Peyer's patch (tissue), 4 donors: ENCODE results near the gene PRMT5. TPM values are rescaled to one million over a fixed set of nuclear protein-coding genes. Genes with fewer than 3 reads are reported as not detected.

Experiments used
- DNase-seq, 3 donors: peaks; one replicate each; pipeline ENCODE4 v3.0.0-alpha.2; 2017 to 2019
- H3K27ac ChIP-seq, 4 donors: fragments of 200-600 bp; sonication (generic); one replicate each; pipeline ENCODE4 v1.5.1; 2016 to 2019
- H3K27me3 ChIP-seq, 2 donors: fragments of 200-600 bp; sonication (generic); one replicate each; pipeline ENCODE4 v1.5.1; 2019
- H3K36me3 ChIP-seq, 3 donors: fragments of 200-600 bp; sonication (generic); one replicate each; pipeline ENCODE4 v1.5.1; 2016 to 2019
- H3K4me1 ChIP-seq, 4 donors: fragments of 200-600 bp; sonication (generic); one replicate each; pipeline ENCODE4 v1.5.1; 2016 to 2019
- H3K4me3 ChIP-seq, 4 donors: fragments of 200-600 bp; sonication (generic); 1 replicate in 3 of 4; 2 replicates in 1 of 4; pipeline ENCODE4 v1.5.1; 2016 to 2019; ENCODE audit warnings: mild to moderate bottlenecking in 1 of 4
- H3K9me3 ChIP-seq, 4 donors: fragments of 200-600 bp; sonication (generic); one replicate each; pipeline ENCODE4 v1.5.1; 2016 to 2019; ENCODE audit warnings: mild to moderate bottlenecking in 1 of 4
- POLR2A ChIP-seq, 2 donors: fragments of 450-650 bp; IDR thresholded peaks; one replicate each; pipeline ENCODE4 v1.5.1; 2017; ENCODE audit warnings: antibody characterized with exemption in 2 of 2, mild to moderate bottlenecking in 2 of 2, moderate library complexity in 2 of 2
- total RNA-seq, 4 donors: library from RNA; depleted of rRNA; stranded (reverse); fragments of >200 nt; gene quantifications; one replicate each; pipeline ENCODE4 v1.1.0, GENCODE V29; 2016
- TF ChIP-seq, protein P1 (sequence below), 6 experiments: fragments of 450-650 bp in 4 of 6; fragments of 200-600 bp in 2 of 6; sonication (generic) in 1 of 6; IDR thresholded peaks; one replicate each; pipeline ENCODE4 v1.5.1; 2017 to 2019; ENCODE audit warnings: antibody characterized with exemption in 6 of 6, mild to moderate bottlenecking in 3 of 6, moderate library complexity in 1 of 6

Gene PRMT5
- total RNA-seq, 4 donors from 2014 or later = 20.5 to 41.3 (median 26.6) TPM

DNA sequence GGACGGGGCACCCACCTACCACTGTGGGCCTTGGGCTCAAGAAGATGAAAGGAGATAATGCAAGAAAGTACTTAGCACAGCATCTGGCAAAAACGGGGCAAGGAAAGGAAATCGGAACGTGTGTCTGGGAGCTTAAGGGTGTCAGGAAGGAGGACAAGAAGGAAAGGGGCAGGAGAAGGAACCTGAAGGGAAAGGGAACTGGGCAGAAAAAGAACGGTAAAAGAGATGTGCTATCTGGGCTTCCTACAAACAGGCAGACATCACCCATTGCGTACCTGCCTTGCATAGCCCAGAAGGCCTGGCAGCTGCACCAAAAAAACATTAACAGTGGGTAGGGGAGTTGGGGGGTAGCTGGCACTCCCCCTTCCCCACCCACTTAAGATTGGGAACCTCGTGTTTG lies 47.1 kb downstream of the PRMT5 start:
- peaks cover 0 to 37% (median 2%) of the 10 kb centered on the region in 4 donors for H3K4me1 ChIP-seq
- H3K36me3 ChIP-seq = peaks cover 0 to 25% (median 0%) of the 10 kb centered on the region in 3 donors
- no peak overlapping the region for H3K4me3 ChIP-seq
- no peak overlapping the region for H3K27ac ChIP-seq
- no peaks in the 10 kb centered on the region for H3K27me3 ChIP-seq
- no peak for DNase-seq
- TF ChIP-seq POLR2A (IDR thresholded peaks at IDR 0.05) = no peak
- TF ChIP-seq, protein P1, sequence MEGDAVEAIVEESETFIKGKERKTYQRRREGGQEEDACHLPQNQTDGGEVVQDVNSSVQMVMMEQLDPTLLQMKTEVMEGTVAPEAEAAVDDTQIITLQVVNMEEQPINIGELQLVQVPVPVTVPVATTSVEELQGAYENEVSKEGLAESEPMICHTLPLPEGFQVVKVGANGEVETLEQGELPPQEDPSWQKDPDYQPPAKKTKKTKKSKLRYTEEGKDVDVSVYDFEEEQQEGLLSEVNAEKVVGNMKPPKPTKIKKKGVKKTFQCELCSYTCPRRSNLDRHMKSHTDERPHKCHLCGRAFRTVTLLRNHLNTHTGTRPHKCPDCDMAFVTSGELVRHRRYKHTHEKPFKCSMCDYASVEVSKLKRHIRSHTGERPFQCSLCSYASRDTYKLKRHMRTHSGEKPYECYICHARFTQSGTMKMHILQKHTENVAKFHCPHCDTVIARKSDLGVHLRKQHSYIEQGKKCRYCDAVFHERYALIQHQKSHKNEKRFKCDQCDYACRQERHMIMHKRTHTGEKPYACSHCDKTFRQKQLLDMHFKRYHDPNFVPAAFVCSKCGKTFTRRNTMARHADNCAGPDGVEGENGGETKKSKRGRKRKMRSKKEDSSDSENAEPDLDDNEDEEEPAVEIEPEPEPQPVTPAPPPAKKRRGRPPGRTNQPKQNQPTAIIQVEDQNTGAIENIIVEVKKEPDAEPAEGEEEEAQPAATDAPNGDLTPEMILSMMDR (IDR thresholded peaks at IDR 0.05) = no peak
- H3K9me3 ChIP-seq = no peaks in the 10 kb centered on the region

DNA sequence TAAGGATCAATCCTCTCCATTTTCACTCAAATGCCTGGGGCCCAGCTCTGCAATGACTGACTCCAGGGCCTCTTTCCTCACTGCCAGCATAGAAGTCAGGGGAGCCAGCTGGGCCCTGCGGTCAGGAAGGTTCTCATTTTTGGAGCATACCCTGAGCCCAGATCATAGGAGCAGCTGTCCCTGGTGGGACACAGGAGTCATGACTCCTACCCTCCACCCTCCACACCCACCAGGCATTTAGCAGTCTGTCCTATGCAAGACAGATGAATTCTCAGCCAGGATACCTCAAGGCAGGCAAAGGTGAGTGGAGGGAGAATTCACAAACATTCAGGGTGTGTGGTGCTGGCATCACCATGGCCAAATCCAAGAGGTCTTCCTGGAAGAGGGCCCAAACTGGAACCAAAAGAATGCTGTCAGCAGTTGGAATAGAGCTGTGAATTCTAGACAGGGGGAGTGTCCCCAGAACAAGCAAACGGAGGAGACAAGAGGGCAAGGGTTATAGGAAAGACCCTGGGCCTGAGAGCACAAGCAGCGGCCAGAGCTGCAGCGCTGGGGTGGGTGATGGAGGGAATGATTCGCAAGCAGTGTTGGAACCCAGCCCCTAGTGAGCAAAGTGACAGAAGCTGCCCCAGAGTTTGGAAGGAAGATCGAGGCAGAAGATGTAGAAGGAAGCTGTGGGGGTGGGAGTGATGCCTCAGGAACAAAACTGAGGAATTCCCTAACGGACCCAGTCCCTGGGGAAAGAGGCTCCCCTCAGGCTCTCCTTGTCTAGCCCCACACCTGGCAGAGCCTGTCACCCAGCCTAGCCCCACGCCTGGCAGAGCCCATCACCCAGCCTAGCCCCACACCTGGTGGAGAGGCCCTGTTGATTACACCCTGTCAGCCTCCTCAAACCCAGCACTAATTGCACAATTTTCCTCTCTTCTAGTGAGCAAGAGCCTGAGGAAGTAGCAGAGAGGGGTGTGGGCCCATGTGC lies 50.6 kb downstream of the PRMT5 start:
- DNase-seq = no peak
- peaks cover 0 to 60% (median 7%) of the 10 kb centered on the region in 3 donors for H3K36me3 ChIP-seq
- no peak for TF ChIP-seq POLR2A (IDR thresholded peaks at IDR 0.05)
- TF ChIP-seq, protein P1 (IDR thresholded peaks at IDR 0.05) = no peak
- H3K27me3 ChIP-seq = no peaks in the 10 kb centered on the region
- H3K4me1 ChIP-seq = peaks cover 0 to 31% (median 0%) of the 10 kb centered on the region in 4 donors
- no peak overlapping the region for H3K27ac ChIP-seq
- H3K4me3 ChIP-seq = no peak overlapping the region
- no peaks in the 10 kb centered on the region for H3K9me3 ChIP-seq

DNA sequence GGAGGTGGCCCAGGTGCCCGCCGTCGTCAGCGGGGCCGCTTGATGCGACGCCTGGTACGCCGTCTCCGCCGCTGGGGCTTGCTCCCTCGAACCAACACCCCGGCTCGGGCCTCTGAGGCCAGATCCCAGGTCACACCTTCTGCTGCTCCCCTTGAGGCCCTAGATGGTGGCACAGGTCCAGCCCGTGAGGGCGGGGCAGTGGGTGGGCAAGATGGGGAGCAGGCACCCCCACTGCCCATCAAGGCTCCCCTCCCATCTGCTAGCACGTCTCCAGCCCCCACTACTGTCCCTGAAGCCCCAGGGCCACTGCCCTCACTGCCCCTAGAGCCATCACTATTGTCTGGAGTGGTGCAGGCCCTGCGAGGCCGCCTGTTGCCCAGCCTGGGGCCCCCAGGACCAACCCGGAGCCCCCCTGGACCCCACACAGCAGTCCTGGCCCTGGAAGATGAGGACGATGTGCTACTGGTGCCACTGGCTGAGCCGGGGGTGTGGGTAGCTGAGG lies 52.1 kb downstream of the PRMT5 start:
- no peak overlapping the region for H3K27ac ChIP-seq
- TF ChIP-seq, protein P1 (IDR thresholded peaks at IDR 0.05) = no peak
- TF ChIP-seq POLR2A (IDR thresholded peaks at IDR 0.05) = no peak
- H3K9me3 ChIP-seq = no peaks in the 10 kb centered on the region
- H3K4me1 ChIP-seq = peaks cover 0 to 26% (median 6%) of the 10 kb centered on the region in 4 donors
- peaks cover 0 to 62% (median 7%) of the 10 kb centered on the region in 3 donors for H3K36me3 ChIP-seq
- no peaks in the 10 kb centered on the region for H3K27me3 ChIP-seq
- DNase-seq = no peak
- no peak overlapping the region for H3K4me3 ChIP-seq

DNA sequence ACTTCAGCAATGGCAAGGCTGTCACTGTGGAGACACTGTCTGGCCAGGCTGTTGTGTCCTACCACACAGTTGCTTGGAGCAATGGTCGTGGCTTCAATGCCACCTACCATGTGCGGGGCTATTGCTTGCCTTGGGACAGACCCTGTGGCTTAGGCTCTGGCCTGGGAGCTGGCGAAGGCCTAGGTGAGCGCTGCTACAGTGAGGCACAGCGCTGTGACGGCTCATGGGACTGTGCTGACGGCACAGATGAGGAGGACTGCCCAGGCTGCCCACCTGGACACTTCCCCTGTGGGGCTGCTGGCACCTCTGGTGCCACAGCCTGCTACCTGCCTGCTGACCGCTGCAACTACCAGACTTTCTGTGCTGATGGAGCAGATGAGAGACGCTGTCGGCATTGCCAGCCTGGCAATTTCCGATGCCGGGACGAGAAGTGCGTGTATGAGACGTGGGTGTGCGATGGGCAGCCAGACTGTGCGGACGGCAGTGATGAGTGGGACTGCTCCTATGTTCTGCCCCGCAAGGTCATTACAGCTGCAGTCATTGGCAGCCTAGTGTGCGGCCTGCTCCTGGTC lies 53.3 kb downstream of the PRMT5 start:
- no peak overlapping the region for H3K27ac ChIP-seq
- TF ChIP-seq POLR2A (IDR thresholded peaks at IDR 0.05) = no peak
- TF ChIP-seq, protein P1 (IDR thresholded peaks at IDR 0.05) = no peak
- peaks cover 0 to 26% (median 6%) of the 10 kb centered on the region in 4 donors for H3K4me1 ChIP-seq
- no peaks in the 10 kb centered on the region for H3K27me3 ChIP-seq
- no peak overlapping the region for H3K4me3 ChIP-seq
- H3K9me3 ChIP-seq = no peaks in the 10 kb centered on the region
- H3K36me3 ChIP-seq = peaks cover 0 to 62% (median 7%) of the 10 kb centered on the region in 3 donors
- DNase-seq = no peak

DNA sequence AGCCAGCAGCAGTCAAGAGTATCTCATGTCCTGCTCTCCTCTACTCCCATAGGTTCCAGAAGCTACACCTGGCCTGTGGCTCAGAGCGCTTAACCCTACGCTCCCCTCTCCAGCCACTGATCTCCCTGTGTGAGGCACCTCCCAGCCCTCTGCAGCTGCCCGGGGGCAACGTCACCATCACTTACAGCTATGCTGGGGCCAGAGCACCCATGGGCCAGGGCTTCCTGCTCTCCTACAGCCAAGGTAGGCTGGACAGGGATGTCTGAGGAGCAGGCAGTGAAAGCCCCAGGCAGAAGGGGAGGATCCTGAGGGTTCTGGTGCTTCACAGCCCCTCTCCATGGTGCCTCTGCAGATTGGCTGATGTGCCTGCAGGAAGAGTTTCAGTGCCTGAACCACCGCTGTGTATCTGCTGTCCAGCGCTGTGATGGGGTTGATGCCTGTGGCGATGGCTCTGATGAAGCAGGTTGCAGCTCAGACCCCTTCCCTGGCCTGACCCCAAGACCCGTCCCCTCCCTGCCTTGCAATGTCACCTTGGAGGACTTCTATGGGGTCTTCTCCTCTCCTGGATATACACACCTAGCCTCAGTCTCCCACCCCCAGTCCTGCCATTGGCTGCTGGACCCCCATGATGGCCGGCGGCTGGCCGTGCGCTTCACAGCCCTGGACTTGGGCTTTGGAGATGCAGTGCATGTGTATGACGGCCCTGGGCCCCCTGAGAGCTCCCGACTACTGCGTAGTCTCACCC lies 54.0 kb downstream of the PRMT5 start:
- Histone ChIP-seq H3K4me1 (peaks cover 0 to 33% (median 9%) of the 10 kb centered on the region in 4 donors), H3K27ac (no peak overlapping the region), H3K9me3 (no peaks in the 10 kb centered on the region), H3K36me3 (peaks cover 0 to 62% (median 7%) of the 10 kb centered on the region in 3 donors), H3K4me3 (no peak overlapping the region), H3K27me3 (no peaks in the 10 kb centered on the region)
- TF ChIP-seq POLR2A (IDR thresholded peaks at IDR 0.05) = no peak
- TF ChIP-seq, protein P1 (IDR thresholded peaks at IDR 0.05) = no peak
- no peak for DNase-seq
